ENCODE results near the gene FAM151A.
A peak's percentile ranks its signal among the peaks of the same experiment; 100 is the strongest.

The FAM151A gene

GRCh38 chr1:54603241-54603640, 20.1 kb downstream of the FAM151A start:
- no peak for DNase-seq

DNA sequence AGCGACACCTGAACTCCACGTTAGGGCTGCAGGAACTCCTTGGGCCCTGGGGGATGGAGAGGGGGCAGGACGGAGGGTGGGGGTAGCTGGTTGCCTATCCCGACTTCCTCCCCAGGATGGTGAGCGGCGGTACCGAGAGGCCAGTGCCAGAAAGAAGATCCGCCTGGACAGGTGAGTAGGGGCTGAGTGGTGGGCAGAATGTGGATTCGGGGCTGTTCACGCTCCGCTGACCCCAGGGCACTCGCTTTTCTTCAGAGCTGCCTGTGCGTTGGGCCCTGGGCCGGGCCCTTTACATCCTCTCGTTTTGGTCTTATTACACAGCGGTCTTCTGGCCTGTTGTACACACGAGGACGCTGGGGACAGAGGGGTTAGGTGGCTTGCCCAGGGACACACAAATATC, 20.8 kb downstream of the FAM151A start:
- DNase-seq = no peak

- no peak for DNase-seq
These were observed 21.6 kb downstream of the FAM151A start for GRCh38 chr1:54601730-54602129.

DNA sequence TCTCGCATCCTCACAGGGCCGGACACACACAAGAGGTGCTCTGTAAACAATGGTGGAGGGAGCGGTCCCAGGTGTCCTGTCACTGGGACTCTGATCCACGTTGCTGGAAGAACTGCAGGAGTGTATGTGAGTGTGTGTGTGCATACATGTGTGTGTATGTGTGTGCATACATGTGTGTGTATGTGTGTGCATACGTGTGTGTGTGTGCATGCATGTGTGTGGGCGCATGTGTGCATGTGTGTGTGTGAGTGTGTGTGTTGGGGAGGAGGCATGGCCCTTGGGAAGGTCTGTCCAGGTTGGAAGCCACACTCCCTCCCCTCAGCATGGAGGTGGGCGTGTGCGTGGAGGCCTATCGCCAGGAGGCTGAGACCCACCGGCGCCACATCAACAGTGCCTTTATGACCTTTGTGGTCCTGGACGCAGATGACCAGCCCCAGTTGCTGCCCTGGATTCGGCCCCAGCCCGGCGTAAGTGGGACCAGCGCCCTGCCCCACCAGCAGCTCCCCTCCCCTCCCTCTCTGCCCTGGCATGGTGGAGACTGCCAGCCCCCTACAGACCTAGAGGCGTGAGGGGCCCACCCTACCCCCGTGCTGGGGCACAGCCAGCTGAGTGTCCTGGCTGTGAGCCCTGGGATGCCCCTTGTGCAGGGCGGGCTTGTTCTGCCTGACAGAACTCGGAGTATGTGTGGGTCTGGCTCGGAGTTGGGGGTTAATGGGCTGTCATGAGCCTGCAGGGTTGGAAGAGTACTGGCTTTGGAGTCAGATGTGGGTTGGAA, 22.2 kb downstream of the FAM151A start:
- DNase-seq = no peak

- DNase-seq = no peak
These were observed 24.0 kb downstream of the FAM151A start for GRCh38 chr1:54599211-54599823.

DNA sequence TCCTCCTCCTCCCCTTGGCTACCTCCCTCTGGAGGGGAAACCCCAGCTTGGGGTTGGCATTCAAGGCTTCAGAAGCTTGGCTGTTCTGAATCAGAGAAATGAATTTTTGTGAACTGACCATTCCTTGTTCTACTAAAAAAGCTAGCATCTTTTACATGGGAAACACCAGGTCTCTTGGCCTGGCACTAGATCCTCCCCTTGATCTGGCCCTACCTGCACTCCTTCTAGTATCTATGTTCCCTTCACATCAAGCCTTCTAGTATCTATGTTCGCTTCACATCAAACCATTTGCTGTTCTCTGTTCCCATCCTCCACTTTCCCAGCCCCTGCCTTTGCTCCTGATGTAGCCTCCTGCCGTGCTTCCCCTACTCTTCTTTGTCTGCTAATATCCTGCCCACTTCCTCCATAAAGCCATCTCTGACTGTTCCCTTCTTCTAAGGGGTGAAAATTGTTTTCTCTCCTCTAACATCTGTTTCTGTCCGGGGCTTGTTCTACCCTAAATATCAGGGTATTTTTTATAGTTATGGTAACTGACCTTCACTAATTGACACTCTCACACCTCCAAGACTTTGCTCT, 25.8 kb downstream of the FAM151A start:
- DNase-seq = no peak

DNA sequence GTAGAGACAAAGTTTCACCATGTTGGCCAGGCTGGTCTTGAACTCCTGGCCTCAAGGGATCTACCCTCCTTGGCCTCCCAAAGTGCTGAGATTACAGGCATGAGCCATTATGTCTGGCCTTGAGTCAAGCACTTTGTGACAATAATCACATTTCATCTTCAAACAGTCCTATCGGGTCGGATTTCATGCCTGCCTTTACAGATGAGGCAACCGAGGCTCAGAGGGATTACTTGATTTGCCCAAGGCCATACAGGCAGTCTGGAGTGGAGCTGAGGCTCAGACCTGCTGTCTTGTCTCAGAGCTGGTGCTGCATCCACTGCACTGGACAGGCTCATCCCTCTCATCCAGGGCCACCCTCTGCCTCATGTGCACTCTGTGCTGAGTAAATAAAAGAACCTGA, 26.6 kb downstream of the FAM151A start:
- no peak for DNase-seq

DNA sequence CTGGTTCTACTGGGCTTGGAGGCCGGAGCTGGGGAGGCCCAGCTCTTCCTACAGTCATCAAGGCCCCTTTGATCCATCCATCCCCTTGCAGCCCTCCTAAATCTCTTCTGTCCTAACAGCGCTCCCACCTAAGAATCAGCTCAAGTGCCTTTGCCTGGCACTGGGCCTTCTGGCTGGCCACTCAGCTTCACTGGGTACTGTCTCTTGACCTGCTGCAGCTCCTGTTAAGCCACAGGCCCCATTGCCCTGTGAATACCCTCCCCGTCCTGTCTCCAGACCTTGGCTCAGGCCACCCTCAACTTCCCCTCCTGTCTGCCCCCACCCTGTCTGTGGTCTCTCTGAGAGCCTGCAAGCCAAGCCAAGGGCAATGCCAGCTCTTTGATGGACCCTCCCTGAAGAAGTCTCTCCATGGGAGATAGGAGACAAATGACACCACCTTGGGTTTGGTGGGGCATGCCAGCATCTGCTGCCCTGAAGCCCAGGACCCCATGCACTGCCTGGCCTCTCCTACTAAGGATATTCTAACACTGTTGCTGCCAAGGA, 27.3 kb downstream of the FAM151A start:
- no peak for DNase-seq

DNA sequence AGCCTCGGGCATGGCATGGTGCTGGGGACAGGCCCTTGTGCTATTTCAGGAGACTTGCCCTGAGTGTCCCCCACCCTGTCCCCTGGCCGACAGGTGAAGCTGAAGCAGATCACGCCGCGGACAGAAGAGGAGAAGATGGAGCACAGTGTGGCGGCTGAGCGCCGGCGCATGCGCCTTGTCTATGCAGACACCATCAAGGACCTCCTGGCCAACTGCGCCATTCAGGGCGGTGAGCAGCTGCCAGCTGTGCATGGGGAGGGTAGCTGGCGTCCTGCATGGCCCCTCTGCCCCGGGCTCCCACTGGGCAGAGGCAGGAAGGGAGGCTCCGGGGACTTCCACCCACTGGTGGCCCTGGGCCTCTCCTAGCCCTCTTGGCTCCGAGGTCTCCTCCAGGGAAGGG, 28.9 kb downstream of the FAM151A start:
- no peak for DNase-seq

- no peak for DNase-seq
These were observed 29.7 kb downstream of the FAM151A start for GRCh38 chr1:54593571-54594160.

- DNase-seq = no peak
These were observed 32.1 kb downstream of the FAM151A start for GRCh38 chr1:54591127-54591756.

- no peak for DNase-seq
These were observed 34.9 kb downstream of the FAM151A start for GRCh38 chr1:54588377-54588776.

DNA sequence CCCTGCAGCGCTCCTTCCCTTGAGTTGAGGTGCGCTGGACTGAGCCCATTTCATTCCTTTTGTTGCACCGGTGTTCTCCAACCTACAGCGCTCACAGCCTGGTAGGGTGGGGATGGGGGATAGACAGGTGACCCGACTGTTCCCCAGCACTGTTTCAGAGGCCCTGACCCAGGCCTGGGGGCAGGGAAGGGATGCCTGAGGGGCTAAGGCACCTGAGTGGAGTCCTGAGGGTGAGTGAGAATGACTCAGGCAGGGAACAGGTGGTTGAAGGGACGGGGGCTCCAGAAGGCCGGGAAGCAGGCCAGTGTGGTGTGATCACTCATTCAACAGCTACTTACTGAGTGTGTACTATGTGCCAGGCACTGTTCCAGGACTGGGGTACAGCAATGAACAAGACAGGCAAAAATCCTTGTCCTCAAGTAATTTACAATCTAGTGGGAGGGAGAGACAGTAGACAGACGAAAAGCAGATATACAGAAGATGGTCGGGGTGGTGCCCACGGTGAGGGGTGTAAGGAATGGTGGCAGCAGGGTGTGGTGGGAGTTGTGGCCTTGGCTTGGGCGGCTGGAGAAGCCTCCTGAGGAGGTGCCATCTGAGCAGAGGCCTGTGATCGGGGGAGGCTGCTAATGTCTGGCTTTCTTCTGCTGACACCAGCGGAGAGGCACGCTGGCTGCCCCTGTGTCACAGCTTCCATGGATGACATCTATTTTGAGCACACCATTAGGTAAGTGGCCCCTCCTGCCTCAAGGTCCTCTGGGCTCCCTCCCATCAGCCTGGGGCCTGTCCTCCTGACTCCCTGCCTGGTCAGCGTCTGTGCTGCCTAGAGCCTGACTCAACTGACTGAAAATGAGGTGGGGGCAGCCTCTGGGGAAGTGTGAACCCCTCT, 37.9 kb downstream of the FAM151A start:
- no peak for DNase-seq

- DNase-seq = no peak
These were observed 38.8 kb downstream of the FAM151A start for GRCh38 chr1:54584575-54584974.

- DNase-seq = no peak
These were observed 39.5 kb downstream of the FAM151A start for GRCh38 chr1:54583871-54584270.

DNA sequence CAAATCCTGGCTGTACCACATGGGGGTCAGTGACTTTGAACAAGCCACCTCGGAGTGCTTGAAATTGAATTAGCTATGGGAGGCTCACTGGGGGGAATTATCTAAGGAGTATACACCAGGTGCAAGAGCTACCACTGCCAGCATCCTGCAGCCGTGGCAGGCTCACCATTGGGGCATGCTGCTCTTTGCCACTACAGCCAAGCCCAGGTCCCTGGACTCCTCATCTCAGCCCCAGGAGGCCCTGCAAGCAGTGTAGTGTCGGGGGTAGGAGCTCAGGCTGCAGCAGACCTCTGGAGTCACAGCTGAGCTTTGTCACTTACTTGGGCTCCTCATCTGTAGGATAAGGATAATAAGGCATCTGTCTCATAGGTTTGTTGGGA, 40.0 kb downstream of the FAM151A start:
- DNase-seq = no peak

GRCh38 chr1:54582566-54583306, 40.6 kb downstream of the FAM151A start:
- peak; percentile 9 for DNase-seq

GRCh38 chr1:54581621-54582035, 41.7 kb downstream of the FAM151A start:
- DNase-seq = no peak

DNA sequence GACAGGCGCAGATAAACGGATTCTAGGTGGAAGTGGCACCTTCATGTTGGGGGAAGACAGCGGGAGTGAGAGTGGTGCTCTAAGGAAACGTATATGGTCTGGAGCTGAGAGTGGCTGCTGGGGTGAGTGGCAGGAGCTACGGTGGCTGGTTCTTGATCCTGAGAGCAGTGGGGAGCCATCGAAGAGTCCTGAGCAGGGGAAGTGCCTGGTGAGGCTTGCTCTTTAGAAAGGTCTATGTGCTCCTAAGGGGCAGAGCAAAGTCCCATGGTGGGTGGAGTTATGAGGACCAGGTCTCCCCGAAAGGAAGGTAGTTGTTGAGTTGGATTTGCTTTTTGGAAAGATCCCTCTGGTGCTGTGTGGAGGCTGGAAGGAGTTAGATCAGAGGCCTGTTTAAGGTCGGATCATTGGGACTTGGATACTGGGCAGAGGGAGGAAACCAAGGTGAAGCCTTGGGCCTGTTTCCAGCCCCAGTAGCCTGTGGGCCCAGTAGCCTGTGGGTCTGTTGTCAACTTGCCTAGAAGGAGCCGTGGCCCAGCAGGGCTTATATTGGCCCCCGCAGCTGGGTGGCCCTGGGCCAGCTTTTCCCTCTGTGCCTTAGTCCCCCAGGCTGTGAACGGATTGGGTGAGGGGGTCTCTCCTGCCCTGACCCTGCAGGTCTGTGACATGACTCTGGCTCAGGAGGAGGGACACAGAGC, 42.3 kb downstream of the FAM151A start:
- DNase-seq = no peak

- no peak for DNase-seq
These were observed 44.0 kb downstream of the FAM151A start for GRCh38 chr1:54579337-54579781.

GRCh38 chr1:54577612-54578011, 45.7 kb downstream of the FAM151A start:
- DNase-seq = peak; percentile 33

All from NCI-H345 (cell line).